Ramos (cell line): ENCODE results near the gene DCAF10.
"Not testable (repeated sequence)": the region's sequence is repeated elsewhere in the genome, so short reads cannot be mapped to it uniquely, and the experiment has no call there.

Experiments used
- in situ Hi-C: fragments of 300-500 bp; cut with MboI; formaldehyde crosslinking; loops from one replicate; pipeline ENCODE4 v1.14.3; 2022; ENCODE audit warnings: low sequenced_read_pairs; ENCODE audit not compliant: unreplicated experiment

The DCAF10 gene, protein sequence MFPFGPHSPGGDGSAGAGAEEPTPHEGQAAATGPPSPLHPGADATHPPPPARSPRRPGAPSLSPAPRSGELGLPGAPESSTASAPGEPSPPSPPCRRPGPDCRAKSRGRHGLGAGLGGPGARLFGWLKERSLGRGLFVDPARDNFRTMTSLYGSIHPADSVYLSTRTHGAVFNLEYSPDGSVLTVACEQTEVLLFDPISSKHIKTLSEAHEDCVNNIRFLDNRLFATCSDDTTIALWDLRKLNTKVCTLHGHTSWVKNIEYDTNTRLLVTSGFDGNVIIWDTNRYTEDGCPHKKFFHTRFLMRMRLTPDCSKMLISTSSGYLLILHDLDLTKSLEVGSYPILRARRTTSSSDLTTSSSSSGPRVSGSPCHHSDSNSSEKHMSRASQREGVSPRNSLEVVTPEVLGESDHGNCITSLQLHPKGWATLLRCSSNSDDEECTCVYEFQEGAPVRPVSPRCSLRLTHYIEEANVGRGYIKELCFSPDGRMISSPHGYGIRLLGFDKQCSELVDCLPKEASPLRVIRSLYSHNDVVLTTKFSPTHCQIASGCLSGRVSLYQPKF

DNA sequence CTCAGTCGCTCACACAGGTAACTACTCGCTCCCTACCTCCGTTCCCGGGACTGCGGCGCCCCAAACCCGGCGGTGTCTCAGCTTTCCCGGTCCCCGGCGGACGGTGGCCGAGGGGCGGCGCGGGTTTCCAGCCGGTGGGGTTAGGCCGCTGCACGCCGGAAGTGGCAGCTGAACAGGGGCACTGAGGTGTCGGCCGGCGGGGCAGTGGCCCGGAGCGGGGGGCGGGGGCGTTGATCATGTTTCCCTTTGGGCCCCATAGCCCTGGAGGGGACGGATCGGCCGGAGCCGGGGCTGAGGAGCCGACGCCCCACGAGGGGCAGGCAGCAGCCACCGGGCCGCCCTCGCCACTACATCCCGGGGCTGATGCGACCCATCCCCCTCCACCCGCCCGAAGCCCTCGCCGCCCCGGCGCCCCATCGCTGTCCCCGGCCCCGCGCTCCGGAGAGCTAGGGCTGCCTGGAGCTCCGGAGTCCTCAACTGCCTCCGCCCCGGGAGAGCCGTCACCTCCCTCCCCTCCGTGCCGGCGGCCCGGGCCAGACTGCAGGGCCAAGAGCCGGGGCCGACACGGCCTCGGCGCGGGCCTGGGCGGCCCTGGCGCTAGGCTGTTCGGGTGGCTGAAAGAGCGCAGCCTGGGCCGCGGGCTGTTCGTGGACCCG lies at the start of gene DCAF10:
Gene DCAF10 (plus strand): TSS at position 167 of the 656 bp plus-strand sequence. CDS start 70 bp downstream, at position 237.
- in situ Hi-C loops: no loop called here

DNA sequence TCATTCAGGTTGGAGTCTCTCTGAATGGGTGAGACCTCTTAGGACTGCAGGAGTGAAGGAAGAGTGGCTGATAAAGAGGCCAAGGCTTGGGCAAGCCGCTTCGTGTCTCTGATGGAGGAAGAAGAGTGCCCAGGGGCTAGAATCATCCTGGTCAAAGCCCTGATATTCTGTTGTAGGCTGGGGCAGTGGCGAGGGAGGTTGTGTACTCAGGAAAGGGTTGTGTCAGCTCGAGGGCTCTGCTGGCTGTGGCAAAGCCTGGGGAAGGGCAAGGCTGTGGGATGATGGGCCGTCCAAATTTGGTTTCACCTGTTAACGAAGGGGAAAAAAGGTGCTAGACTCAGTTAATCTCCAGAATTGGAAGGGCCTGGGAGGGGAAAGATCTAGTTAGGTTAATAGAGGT lies 49.4 kb upstream of the DCAF10 start:
- in situ Hi-C loops: no loop called here

DNA sequence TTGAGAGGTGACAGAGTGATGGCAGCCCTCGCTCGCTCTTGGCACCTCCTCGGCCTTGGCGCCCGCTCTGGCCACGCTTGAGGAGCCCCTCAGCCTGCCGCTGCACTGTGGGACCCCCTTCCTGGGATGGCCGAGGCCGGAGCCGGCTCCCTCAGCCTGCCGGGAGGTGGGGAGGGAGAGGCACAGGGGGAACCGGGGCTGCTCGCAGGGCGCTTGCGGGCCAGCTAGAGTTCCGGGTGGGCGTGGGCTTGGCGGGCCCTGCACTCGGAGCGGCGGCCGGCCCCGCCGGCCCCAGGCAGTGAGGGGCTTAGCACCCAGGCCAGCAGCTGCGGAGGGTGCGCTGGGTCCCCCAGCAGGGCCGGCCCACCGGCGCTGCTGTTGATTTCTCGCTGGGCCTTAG lies 48.9 kb upstream of the DCAF10 start:
- in situ Hi-C loops: not testable (repeated sequence)

DNA sequence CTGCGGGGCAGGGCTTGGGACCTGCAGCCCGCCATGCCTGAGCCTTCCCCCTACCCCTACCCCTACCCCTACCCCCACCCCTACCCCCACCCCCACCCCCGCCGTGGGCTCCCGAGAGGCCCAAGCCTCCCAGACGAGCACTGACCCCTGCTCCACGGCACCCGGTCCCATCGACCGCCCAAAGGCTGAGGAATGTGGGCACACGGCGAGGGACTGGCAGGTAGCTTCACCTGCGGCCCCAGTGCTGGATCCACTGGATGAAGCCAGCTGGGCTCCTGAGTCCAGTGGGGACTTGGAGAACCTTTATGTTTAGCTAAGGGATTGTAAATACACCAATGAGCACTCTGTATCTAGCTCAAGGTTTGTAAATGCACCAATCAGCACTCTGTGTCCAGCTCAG lies 48.5 kb upstream of the DCAF10 start:
- in situ Hi-C loops: not testable (repeated sequence)

DNA sequence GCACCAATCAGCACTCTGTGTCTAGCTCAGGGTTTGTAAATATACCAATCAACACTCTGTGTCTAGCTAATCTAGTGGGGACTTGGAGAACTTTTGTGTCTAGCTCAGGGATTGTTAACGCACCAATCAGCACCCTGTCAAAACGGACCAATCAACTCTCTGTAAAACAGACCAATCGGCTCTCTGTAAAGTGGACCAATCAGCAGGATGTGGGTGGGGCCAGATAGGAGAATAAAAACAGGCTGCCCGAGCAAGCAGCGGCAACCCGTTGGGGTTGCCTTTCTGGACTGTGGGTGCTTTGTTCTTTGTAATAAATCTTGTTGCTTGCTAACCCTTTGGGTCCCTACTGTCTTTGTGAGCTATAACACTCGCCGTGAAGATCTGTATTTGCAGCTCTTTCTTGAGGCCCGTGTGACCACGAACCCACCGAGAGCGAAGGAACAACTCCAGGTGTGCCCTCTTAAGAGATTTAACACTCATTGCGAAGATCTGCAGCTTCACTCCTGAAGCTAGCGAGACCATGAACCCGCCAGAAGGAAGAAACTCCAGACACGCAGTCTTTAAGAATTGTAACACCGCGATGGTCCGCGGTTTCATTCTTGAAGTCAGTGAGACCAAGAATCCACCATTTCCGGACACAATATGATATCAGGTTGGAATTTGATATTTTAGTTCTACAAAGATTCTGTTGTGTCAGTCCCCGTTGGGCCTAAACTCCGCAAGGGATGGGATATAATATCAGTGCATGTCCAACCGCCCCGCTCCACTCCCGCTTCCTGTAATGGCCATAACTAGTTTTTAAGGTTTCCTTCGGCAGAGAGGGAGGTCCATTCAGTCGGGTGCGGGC lies 47.7 kb upstream of the DCAF10 start:
- in situ Hi-C loops: no loop called here

DNA sequence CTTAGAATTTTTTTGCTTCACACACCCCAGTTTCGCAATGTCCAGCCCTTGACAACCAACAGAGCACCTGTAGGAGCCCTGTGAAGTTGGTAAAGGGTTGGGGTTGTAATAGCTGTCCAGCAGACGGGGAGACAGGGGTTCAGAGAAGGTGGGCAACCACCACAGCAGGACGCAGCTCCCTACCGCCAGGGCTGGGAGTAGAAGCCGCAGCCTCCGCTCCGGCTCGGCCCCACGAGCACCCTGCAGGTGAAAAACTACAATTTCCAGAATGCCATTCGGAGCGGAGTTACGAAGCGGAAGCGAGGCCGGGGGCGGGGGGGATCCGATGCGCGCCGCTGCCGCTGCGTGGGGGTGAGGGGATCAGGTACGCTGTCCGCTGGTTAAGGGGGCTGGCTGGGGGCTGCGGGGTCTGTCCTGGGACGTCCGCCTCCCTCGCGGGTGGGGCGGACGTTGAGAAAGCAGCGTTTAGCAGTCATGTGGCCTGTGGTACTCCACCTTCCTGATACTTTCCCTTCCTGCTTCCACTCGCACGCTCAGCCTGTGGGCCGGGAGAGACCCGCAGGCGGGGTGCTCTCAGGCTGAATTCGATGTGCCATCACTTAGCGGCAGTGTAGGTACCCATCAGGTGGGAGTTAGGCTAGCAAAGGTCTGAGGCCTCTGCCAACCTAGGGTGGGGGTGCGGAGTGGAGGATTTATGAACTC lies 47.0 kb upstream of the DCAF10 start, which contains the start of gene TRMT10B:
Gene TRMT10B (plus strand): TSS at position 317 of the 702 bp plus-strand sequence. CDS start 8,127 bp downstream, outside the sequence.
- in situ Hi-C loops: no loop called here

DNA sequence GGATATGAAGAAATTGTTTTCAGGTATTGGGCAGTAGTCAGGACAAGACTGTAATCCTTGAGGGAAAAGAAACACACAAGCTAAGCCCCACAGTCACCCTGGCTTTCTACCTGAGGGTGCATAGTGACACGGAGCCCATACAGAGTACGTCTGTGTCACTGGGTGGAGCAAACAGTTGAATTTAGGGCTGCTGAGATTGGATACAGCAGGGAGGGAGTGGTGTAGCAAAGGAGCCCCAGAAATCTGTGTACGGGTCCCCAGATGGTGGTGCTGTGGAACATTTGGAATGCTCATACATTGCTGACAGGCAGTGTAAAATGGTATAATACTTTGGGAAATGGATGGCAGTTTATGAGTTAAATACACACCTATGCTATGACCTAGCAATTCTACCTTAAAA lies 41.9 kb upstream of the DCAF10 start:
- in situ Hi-C loops: no loop called here

DNA sequence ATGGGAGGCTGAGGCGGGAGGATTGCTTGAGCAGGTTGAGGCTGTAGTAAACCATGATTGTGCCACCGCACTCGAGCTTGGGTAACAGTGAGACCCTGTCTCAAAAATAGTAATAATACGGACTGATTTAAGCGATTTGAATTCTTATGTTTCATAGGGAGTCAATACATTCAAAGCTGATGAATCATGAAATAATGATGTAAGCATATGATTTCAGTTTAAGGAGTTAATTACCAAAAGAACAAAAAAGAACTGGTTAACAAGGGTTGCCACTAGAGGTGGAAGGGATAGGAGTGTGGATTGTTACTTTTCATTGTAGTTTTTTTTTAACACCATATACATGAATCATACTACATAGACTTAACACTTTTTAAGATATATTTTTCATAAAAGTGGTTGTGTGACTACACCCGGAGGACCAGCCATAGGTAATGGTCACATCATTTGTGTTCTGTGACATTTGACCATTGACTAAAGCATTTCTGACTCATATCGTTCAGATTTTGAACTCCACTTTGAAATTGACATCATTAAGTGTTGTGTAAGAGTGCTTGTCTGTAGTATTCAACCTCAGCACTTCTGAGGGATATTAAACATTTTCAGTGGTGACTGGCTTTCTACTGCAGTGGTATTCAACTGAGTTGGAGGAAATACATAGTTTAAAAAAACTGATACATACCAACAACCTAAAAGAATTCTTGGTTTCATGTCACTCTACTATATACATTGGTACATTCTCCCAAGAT lies 40.0 kb upstream of the DCAF10 start:
- in situ Hi-C loops: no loop called here

DNA sequence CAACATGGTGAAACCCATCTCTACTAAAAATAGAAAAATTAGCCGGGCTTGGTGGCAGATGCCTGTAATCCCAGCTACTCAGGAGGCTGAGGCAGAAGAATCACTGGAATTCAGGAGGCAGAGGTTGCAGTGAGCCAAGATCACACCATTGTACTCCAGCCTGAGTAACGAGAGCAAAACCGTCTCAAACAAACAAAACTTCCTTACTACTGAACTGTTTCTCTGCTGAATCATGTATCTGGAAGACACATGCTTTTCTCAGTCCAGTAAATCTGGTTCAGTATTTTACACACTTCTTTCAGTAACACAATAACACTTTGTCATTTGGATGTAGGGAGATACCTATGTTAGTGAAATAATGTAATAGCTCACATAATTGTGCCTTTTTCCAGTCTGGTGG lies 39.1 kb upstream of the DCAF10 start:
- in situ Hi-C loops: no loop called here

DNA sequence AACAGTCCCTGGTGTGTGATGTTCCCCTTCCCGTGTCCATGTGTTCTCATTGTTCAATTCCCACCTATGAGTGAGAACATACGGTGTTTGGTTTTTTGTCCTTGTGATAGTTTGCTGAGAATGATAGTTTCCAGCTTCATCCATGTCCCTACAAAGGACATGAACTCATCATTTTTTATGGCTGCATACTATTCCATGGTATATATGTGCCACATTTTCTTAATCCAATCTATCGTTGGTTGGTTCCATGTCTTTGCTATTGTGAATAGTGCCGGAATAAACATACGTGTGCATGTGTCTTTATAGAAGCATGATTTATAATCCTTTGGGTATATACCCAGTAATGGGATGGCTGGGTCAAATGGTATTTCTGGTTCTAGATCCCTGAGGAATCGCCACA lies 35.3 kb upstream of the DCAF10 start:
- in situ Hi-C loops: not testable (repeated sequence)

DNA sequence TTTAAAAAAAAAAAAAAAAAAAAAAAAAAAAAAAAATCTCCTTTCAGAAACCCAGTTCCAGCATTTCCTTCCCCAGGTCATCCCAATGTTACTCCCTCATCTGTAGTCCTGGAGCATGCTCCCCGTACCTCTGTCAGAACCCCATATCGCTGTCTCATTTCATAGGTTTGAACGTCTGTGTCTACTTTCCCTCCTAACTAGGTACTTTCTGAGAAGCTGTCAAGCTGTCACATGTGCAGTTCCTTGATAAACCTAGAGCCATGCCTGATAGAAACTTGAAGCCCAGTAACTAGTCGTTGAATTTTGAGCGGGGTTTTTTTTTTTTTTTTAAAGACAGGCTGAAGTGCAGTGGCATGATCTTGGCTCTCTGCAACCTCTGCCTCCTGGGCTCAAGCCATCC lies 31.3 kb upstream of the DCAF10 start:
- in situ Hi-C loops: no loop called here

DNA sequence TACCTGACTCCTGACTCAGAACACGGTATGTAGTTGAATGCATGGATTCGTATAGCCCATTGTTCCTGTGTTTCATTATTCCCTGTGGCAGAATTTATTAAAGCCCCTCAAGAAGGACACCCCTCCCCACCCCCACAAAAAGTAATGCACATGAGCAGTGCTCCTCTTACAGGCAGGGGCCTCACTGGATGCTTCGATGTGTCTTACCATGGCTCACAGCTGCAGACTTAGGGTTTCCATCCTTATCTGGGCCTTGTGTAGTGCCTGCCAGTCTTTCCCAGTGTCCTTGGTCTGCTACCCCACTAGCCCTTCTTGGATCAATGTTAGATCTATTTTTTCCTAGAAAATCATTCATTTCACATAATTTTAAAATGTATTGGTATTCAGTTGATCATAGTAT lies 30.6 kb upstream of the DCAF10 start:
- in situ Hi-C loops: no loop called here

DNA sequence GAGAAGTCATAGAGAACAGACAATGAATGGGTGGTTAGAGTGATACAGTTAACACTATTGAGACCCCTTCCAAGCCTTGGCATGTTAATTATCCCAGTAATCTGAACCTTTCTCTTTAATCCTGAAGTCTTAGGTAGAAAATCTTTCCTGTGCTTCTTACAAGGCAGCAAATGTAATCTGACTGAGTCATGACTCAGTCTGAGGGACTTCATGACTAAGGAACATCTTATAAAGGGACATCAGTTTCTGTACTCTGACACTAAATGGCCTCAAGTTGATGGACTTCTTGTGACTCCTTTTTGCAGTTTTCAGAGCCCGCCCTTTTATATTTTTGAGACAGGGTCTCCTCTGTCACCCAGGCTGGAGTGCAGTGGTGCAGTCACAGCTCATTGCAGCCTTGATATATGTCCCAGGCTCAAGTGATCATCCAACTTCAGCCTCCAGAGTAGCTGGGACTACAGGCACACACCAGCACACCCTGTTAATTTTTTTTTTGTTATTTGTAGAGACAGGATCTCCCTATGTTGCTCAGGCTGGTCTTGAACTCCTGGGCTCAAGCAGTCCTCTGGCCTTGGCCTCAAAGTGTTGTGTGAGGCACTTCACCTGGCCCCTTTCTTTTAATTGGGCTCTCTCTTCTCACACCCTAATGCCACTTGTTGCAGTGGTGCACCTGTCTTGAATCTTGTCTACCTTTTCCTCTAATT lies 25.2 kb upstream of the DCAF10 start:
- in situ Hi-C loops: no loop called here

DNA sequence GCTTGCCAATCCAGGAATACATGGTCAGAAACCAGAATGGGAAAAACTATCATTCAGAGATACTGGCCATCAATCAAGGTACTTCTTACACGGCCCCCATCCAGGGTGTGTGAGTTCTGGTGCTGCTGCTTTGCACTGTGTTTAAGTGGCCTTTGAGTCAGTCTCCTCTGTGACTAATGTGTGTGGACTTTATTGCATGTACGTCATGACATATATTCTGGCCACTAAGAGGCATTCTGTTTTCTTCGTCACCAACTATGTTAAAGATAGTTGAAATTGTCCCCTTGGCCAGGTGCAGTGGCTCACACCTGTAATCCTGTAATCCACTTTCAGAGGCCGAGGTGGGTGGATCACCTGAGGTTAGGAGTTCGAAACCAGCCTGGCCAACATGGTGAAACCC lies 24.3 kb upstream of the DCAF10 start:
- in situ Hi-C loops: no loop called here

DNA sequence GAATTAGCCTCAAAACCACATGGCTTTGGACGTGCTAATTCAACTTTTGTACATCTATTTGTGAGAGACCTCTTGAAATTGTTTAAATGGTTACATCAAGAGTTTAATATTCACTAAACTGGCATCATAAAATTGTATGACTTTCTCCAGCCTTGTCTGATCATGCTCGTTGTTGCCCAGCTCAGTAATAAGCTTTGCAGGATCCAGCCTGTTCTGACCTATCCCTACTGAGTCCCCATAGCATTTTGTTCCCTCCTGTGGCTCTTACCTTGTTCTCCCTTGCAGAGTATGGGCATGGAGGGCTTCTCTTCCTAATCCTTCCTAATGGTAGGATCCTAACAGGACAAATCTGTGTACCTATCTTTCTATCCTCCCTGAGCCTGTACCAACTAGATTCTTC lies 22.1 kb upstream of the DCAF10 start:
- in situ Hi-C loops: no loop called here

DNA sequence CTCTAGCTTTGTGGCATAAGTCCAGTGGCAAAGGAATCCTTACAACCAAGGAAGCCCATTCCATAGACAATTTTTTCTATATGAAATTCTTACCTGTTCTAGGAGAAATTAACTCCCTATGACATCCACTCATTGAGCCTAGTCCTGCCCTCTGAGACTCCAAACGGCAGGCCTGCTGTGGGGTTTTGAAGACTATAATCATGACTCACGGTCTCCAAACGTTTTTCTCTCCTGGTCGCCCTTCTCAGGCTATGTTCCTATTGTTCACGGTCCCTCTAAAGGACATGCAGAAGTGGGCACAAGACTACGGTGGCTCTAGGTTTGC lies 16.3 kb upstream of the DCAF10 start:
- in situ Hi-C loops: no loop called here

DNA sequence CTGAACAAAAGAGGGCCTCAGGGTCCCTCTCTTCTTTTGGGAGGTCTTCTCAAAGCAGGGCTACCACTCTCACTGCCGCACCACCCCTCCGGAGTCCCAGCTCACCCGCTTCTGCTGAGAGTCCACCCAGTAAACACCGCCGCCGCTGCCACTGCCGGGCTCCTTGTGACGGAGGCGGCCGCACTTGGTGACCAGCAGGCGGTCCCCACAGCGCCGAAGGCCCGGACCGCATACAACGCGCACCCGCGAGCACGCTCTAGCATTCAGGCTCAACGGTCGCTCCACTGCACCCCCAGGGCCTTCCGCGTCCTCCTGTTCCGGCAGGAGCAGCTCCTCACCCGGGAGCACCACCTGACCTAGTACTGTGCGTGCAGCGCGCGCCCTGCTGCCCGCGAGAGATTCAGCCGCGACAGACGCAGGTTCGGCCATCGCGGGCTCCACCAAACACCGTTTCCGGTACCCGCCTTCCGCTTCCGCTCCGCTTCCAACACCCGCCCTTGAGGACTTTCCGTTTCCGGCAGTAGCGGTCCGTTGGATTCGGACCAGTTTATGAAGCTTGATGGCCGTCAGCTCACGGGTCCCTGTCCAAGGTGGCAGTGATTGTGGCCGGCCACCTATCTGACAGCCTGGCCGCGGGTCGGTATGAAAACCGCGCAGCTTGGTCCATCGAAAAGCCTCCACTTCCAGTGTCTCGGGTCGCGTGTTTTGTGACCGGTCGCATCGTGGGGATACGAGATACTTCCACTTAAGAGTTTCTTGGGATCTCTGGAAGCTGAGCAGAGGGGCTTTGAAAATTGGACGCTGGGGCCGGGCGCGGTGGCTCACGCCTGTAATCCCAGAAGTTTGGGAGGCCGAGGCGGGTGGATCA lies 15.7 kb upstream of the DCAF10 start, which contains the start of gene EXOSC3:
Gene EXOSC3 (minus strand): TSS at position 449 of the 868 bp plus-strand sequence. CDS start 20 bp downstream, at position 429.
- in situ Hi-C loops: no loop called here

DNA sequence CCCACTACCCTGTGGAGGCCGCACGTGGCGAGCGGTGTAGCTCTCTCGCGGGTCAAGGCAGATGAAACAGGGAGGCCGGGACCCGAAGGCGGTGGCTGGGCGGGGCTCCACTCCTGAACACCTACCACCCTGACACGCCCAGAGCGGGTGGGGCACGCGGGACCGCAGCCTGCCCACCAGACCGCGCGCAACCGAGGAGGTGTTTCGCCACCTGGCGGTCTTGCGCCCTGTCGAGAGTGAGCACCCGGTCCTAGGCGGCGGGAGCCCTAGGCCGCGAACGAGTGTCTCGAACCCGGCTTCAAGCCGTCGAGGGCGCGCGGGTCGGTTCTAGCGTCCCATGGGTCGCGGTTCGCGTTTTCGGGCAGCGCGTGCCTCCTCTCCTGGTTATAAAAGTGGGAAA lies 13.5 kb upstream of the DCAF10 start:
- in situ Hi-C loops: no loop called here
